ENCODE data around the gene CD36.
A peak's percentile ranks its signal among the peaks of the same experiment; 100 is the strongest.

The CD36 gene

DNA sequence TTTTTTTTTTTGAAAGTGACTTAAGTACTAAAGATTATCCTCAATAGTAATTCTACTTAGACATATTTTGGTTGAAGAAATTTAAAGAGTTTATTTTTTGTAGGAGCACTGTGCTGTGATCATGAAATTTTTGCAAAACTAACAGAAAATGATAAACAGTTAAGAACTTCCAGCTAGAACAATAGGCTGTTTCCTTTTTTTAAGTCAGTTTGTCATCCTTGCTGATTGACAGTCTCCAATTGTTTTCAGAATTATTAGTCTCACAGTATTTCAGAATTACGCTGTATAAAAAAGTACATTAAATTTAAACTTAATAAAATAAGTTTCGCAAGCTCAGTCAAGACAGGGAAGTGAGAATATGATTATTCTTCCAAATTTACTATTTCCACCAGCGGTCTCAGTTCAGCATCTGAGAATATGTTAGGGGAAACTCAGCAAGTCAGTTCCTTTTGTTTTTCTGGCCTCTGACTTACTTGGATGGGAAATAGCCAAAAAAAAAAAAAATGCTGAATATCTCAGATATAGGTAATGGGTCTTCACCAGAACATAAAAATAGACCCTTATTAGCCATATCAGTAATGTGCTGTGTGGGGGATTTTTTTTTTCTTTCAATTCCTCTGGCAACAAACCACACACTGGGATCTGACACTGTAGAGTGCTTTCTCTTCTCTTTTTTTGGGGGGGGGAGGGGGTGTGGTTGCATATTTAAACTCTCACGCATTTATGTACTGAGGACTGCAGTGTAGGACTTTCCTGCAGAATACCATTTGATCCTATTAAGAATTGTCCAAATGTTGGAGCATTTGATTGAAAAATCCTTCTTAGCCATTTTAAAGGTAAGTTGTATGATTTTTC is at the start of gene CD36:
TSS of gene CD36 (plus strand) at position 732 of the 855 bp plus-strand sequence. CDS start 8,099 bp downstream, outside the sequence.
- no peak for DNase-seq (ENCODE audit: low read depth)

DNA sequence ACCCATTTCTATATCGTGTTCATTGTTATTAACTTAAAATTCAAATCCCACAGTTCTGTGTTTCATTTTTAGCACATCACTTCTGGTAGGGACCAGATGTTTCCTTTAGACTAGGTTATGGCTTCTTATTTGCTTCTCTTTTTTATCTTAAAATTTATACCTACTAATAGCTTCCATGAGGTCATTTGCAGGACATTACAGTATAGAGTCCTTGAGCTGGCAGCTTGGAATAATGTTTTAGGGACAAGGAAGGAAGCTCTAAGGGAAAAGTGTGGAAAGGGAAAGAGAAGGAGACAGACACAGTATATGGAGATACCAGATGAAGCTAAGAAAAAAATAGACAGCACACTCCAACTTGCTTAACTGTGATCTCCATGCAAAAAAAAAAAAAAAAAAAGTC is 48.8 kb upstream of the CD36 start:
- DNase-seq (ENCODE audit: low read depth): no peak

DNA sequence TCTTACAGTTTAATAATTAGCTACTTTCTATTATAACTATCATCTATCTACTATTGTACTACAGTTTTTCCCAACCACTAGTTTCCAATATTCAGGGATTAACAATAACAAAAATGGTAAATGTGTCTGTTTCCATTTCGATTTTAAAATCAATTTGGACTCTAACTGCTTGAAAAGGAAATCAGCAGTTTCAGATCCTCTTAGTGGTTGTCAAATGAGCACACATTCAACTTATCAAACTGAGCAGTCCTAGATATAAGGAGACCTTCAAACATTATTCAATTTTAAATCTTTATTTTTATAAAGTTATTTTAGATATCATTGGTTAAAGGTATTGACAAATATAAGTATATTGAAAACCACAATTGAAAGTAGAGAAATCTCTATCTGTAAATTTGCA is 46.8 kb upstream of the CD36 start:
- no peak for DNase-seq (ENCODE audit: low read depth)

DNA sequence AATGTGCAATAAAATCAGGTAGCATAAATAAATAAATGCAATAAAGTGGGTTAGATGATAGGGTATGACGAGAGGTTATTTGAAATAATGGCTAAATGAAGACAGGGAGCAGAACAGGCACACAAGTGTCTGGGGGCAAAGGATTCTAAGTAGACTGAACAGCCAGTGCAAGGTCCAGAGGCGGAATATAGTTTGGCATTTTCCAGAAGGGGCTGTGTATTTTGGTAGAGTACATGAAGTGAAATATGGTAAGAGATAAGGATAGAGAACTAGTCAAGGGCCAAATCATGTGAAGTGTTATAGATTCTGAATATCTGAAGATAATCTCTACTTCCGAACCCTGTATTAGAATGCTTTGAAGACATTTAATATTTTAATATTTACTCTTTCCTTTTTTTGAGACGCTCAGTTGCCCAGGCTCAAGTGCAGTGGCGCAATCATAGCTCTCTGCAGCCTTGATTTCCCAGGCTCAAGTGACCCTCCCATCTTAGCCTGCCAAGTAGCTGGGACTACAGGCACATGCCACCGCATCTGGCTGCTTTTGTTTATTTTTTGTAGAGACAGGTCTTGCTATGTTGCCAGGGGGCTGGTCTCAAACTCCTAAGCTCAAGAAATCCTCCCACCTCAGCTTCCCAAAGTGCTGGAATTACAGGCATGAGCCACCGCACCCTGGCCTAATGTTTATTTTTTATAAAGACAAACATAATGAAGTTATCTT is 44.4 kb upstream of the CD36 start:
- DNase-seq (ENCODE audit: low read depth): no peak

DNA sequence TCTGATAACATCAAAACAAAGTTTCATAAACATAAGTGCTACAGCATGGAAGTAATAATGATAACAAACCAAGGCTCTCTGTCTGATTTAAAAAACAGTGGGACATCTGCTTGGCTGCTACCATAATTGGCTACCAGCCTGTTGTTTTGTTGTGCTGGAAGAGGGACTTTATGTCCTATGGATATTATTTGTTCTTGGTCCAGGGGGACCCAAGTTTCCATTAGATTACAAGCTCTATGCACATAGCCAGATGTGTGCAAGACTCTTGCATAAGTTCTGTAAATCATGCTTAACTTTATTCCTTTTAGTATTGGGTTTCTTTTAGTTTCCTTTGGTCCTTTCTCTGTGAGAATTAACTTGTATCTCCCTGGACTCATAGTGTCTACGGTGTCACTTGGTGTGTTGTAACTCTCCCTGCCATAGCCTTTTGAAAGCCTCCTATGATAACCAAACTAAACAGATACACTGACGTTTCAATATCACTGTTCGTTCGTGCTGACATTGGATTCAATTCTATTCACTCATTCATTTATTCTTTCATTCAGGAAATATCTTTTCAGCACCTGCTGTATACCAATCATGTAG is 41.4 kb upstream of the CD36 start:
- DNase-seq (ENCODE audit: low read depth): peak; percentile 57

DNA sequence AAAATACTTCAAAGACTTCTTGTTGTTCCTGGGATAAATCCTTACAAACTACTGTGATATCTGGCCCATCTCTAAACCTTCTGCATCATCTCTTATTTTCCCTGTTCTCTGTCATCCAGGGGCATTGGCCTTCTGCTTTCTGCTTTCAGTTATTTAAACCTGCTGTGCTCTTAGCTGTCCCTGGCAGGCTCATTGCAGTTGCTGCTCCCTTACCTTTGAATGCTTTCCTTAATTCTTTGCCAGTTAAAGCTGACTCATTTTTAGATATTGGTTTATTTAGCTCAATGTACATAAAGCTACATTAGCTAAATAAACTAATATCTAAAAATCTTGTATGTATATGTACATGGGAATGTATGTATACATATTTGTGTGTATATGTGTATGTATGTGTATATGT is 40.6 kb upstream of the CD36 start:
- no peak for DNase-seq (ENCODE audit: low read depth)

DNA sequence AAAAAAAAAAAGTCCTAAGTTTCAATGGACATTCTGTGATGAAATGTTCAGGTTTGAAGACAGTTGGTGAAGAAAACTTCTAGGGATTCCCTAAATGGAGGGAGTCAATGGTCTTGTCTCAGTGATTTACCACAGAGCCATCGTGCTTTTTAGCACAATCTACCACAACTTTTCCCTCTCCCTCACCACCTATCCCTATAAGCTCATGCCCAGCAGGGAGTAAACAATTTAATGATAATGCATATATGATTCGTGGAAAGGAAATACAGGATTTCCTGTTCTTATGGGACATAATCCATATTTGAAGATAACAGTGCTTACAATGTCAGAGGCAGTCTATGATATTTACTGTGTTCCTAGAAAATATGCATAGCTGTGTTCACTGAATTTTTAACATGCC is 38.4 kb upstream of the CD36 start:
- DNase-seq (ENCODE audit: low read depth): no peak

DNA sequence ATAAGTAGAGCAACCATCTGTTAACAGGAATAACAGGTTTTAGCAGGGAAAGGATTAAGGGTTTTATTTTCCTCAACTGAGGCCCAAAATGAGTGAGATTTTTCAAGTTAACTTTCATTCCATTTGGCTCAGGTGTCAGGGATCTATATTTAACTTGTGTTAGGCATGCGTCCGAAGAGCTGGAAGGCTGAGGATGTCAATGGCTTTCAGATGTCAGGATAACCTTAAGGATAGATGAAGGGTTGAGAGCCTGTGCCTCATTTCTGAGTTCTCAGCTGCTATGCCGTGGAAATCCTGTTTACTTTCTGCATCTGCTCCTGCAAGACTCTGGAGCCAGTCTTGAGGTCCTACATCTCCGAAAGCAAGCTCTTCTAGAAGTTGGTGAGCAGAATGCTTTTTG is 36.4 kb upstream of the CD36 start:
- no peak for DNase-seq (ENCODE audit: low read depth)

DNA sequence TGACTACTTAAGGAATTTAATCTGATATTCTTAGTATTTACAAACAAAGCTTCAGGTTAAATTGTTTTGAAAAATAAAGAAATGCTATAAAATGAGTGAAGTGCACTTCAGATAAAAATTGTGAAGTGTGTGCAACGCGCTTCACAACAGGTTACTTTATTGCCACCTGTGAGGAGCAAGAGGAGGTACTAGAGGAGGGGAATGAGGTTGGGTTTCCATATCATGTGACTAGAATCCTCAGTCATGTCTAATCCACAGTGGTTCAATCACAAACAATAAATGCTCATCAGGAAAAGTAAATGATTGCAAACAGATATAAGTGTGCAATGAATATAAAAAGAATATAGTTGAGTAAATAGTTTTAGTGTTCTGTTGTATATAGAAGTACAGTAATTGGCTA is 34.5 kb upstream of the CD36 start:
- DNase-seq (ENCODE audit: low read depth): no peak

DNA sequence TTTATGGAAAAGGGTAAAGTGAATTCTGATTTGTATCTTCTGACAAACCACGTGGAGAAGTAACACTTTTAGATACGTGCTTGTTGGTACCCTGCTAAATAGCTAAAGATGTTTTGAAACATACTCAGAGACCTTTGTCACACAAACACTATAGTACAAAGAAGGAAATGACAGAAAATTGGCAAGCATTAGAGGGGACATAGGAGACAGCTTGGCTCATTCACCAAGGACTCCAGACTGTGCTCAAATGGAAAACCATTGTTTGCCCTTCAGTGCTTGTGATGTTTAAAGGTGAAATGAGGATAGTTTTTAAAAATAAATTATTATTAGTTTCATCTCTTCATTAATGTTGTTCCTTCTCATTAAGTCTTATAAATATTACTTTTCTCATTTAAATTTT is 34.0 kb upstream of the CD36 start:
- no peak for DNase-seq (ENCODE audit: low read depth)

DNA sequence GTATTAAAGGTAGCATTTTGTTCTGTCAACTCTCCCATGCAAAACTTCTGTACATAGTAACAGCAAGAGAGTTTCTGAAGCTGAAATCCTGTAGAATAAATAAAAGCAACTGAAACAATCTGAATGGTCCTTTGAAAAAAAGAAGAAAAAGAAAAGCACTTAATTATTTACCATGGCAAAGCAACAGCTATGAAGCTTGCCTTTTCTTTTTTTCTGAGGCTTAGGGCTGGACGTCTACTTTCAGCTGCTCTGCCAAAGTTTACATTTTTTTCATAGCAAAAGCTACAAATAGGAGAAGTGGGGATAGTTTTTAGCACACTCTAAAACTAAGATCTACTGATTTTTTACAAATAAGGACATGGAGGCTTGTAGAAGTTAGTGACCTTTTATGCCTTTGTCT is 31.3 kb upstream of the CD36 start:
- DNase-seq (ENCODE audit: low read depth): no peak

DNA sequence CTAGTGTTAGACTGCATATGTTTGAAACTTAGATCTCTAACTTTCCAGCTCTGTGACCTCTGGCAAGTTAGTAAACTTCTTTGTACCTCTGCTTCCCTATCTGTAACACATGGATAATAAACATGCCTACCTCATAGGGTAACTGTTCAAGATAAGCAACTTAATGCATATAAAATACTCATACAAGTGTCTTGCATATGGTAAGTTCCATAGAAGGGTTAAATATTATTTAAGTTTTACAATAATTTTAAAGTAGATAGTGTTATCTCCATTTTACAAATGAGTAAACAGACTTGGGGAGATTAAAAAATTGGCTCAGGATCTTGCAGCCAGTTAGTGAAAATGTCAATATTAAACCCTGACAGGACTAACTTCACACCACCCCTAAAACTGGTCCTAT is 30.1 kb upstream of the CD36 start:
- no peak for DNase-seq (ENCODE audit: low read depth)

DNA sequence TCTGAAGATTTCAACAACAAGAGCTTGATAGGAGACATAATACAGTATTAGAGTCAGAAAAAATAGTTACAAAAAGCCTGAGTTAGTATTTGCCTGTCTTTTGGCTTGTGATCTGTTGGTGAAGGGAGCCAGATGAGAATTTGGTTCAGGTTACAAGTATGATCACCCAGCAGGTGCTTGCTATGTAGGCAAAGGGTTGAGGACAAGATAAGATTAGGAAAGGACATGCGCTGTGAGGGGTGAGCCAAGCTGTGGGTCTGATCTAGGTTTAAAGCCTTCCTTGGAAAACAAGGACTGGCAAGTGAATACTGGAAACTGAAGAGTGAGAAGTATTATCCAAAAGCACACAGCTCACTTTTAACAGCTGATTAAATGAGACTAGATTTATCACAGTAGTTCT is 28.7 kb upstream of the CD36 start:
- DNase-seq (ENCODE audit: low read depth): no peak

DNA sequence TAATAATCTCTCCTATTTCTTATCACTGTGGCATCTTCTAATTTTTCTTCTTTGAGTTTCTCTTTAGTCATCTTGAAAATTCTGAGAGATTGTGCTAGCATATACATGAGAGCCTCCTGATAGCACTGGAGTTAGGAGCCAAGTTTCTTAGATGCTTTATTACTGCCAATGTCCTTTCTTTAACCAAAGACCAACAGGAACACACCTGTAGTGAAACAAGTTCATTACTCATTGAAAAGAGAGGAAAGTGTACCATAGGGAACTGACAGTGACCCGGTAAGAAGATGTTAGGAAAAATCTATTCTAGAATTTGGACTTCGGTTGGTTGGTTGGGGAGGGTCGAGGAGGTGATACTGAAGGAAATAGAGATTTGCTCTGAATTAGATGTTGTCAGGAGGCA is 27.1 kb upstream of the CD36 start:
- DNase-seq (ENCODE audit: low read depth): no peak

DNA sequence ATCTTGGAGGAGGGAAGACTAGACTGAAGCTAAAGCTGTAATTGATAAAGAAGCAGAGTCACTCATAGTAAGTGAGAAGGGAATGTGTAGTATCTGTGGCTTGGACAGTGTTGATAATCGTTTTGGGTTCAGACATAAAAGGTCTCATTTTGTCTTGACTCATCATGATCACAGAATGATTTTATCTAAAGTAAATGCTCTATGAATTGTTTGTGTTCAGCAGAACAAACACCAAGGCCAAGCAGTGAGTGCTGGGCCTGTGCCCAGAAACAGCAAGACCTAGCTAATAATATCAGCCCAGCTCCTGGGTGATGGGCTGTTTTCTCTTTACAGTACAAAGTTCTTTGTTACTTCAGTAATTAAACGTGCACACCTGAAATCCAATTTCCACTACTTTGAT is 26.7 kb upstream of the CD36 start:
- peak; percentile 48 for DNase-seq (ENCODE audit: low read depth)

DNA sequence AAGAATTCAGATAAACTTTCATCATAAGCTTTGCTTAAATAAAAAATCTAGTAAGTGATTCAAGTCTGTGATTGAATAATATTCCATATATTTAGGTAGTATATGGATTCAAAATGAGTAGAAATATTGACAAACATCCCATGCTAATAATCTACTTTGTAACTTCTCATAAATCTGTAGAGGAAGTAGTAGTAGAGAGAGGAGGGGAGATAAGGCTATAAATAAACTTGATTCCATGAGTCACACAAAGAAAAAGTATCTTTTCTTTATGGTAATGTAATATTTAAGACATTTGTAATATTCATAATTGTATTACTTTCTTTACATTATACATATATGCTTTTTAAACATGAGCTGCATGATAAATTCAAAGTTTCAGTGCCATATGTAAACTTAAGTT is 25.6 kb upstream of the CD36 start:
- no peak for DNase-seq (ENCODE audit: low read depth)

DNA sequence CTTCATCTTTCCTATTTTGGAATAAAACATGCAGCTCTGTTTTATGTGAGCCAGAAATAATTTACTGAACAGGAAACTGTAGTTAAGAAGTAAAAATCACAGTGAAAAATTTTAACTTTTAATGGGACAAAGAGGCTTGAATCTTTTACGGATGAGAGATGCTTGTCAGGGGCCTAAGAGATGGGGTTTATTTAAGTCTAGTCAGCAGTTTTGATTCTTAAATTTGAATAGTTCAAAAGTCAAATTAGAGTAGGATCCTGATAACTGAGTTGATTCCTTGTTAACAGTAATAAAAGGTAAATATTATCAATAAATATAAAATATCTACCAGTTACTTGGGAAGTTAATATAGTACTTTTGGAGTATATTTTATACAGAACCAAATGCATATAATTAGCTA is 24.9 kb upstream of the CD36 start:
- no peak for DNase-seq (ENCODE audit: low read depth)

DNA sequence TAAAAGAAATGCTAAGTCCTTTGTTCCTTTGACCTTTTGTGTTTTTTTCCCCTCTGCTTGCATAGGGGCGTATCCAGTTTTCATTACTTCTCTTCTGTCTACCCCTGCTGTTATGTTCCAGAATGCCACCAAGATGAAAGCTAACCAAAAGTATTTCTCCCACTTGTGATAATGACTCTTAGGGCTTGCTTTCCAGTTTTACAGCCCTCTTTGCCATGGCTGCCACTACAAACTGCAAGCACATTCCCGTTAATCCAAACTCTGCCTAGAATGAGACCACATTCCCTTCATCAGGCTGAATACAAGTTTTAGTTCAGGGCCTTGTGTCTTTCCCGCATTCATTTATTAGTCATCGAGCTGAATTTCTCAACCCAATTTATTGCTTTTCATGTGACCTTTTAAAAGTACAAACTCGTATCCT is 23.6 kb upstream of the CD36 start:
- no peak for DNase-seq (ENCODE audit: low read depth)

DNA sequence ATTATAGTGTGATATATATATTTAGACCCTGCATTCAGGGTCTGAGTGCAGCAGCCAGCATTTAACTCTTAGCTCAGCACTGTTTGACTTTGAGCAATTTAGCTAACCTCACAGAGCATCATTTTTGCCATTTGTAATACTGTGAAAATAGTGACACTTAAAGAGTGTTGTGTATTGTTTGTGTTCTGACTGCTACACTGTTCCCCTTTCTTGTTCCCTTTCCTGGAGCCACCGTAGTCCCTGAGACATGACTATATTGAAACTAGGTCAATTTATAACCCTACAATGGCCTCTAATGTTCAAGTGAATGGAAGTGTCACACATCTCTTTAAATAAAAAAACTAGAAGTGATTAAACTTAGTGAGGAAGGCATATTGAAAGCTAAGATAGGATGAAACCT is 20.3 kb upstream of the CD36 start:
- no peak for DNase-seq (ENCODE audit: low read depth)

DNA sequence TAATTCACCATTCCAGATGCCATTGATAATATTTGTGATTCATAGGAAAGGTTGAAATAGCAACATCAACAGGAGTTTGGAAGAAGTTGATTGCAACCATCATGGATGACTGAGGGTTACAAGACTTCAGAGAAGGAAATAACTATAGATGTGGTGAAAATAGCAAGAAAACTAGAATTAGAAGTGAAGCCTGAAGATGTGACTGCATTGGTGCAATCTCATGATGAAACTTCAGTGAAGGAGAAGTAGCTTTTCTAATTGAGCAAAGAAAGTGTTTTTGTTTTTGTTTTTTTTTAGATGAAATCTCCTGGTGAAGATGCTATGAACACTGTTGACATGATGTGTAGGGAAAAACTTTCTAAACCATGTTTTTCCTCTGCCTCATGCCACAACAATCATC is 18.7 kb upstream of the CD36 start:
- DNase-seq (ENCODE audit: low read depth): no peak

DNA sequence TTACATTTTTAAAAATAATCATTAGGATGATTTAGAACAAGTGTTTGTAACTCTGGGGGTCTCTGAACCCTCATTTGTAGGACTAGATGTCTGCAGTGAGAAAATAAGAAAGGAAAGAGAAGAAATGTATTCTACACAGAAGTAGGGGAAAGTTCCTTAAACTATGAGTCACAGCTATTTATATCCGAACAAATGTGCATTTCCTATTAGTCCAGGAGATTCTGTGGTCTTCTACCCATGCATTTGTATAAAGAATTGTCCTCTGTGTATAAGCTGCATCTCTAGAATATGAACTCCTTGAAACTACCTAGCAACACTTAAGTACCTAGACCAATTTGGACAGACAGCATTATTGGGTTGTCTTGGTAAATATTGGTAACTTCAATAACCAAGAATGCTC is 15.9 kb upstream of the CD36 start:
- DNase-seq (ENCODE audit: low read depth): peak; percentile 31

DNA sequence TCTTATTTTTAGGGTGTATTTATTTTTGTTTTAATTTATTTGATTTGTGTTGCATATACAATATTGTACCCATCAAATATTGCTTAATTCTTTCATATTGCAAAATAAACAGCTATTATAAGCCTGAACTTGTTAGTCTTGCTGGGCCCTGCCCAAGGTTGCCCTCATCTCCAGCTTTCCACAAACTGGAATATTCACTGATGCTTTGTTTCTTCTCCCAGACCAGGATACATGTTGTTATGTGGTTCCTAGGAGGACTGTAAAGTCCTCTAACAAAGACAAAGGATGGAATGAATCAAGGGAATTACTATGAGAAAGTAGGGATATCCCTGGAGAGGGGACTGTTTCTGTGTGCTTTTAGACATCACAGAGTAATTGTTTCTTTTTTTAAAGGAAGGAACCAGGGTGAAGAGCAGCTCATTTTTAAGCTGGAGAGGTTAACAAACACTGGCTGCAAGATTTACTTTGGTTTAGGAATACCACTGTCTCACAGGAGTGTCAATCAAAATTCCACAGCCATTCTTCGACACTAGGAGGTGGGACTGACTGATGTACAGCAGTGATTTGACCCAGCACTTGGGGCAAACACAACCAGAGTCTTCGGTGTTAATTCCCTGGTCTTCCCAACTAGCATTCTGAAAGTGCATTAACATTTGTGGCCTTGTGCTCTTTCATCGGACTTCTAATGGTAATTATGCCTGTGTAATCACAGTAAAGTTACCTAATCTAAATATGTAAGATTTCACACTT is 14.8 kb upstream of the CD36 start:
- DNase-seq (ENCODE audit: low read depth): no peak

DNA sequence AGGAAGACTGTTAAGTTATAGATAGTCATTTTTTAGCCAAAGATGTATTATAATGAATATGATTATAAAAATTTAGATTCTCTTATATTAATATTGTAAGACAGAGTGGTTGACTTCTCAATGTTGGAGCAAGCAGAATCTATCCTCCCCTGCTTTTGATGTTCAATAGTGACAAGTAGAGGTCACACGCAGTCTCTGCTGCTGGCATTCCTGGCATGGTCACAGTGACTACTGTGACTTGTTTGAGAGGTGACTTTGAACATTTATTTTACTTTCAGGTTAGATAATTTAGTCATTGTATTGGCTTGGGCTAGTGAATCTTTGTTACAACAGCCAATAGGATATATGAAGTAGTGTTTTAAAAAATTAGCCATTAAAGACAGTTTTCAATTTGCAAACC is 13.7 kb upstream of the CD36 start:
- no peak for DNase-seq (ENCODE audit: low read depth)

Measured in fibroblast of the conjunctiva (primary cell).